ENCODE results near the gene TCF12. TPM values are rescaled to one million over a fixed set of nuclear protein-coding genes. Genes with fewer than 3 reads are reported as not detected.
A peak's percentile ranks its signal among the peaks of the same experiment; 100 is the strongest.

The TCF12 gene
- total RNA-seq, 1 donor from 2014 or later: 112 TPM

GRCh38 chr15:56893364-56893678, 25.1 kb upstream of the TCF12 start:
- H3K4me3 Mint-ChIP-seq (ENCODE audit: unreplicated experiment): no peak overlapping the region

GRCh38 chr15:56894601-56895000, 23.8 kb upstream of the TCF12 start:
- Histone ChIP-seq H3K4me3 (ENCODE audit: insufficient read depth, low read depth, low read length) (no peak overlapping the region), H3K27me3 (ENCODE audit: insufficient read depth, low read length) (no peaks in the 10 kb centered on the region), H3K4me2 (ENCODE audit: low read length) (no peak overlapping the region), H3K27ac (ENCODE audit: low read depth, low read length) (no peak overlapping the region), H2AFZ (ENCODE audit: low read depth, low read length) (no peak overlapping the region), H4K20me1 (ENCODE audit: insufficient read depth, low read length) (no peaks in the 10 kb centered on the region), H3K79me2 (ENCODE audit: insufficient read depth, low read length) (no peaks in the 10 kb centered on the region), H3K4me1 (ENCODE audit: insufficient read depth, low read length) (no peaks in the 10 kb centered on the region), H3K9me3 (ENCODE audit: insufficient read depth, low read depth, low read length) (no peaks in the 10 kb centered on the region), H3K9ac (ENCODE audit: low read length) (no peak overlapping the region), H3K36me3 (ENCODE audit: insufficient read depth, low read length) (no peaks in the 10 kb centered on the region)
- Mint-ChIP-seq H3K9me3 (ENCODE audit: unreplicated experiment) (no peaks in the 10 kb centered on the region), H3K4me1 (ENCODE audit: low read depth, unreplicated experiment) (no peaks in the 10 kb centered on the region), H3K36me3 (ENCODE audit: low read depth, unreplicated experiment) (no peaks in the 10 kb centered on the region), H3K4me3 (ENCODE audit: unreplicated experiment) (no peak overlapping the region), H3K27ac (ENCODE audit: unreplicated experiment) (no peak overlapping the region), H3K27me3 (ENCODE audit: low read depth, unreplicated experiment) (no peaks in the 10 kb centered on the region)
- TF ChIP-seq CTCF (IDR thresholded peaks at IDR 0.05; ENCODE audit: insufficient read depth, low read depth, low read length): no peak
- TF ChIP-seq EZH2 (IDR thresholded peaks at IDR 0.05; ENCODE audit: insufficient read depth, low read length): no peak
- FAIRE-seq: peak; percentile 34
- no peak for DNase-seq (ENCODE audit: low read depth)

More at GRCh38 chr15:56893364-56893678, 25.1 kb upstream of the TCF12 start:
- Mint-ChIP-seq H3K9me3 (ENCODE audit: unreplicated experiment) (no peaks in the 10 kb centered on the region), H3K4me1 (ENCODE audit: low read depth, unreplicated experiment) (no peaks in the 10 kb centered on the region), H3K27ac (ENCODE audit: unreplicated experiment) (no peak overlapping the region), H3K36me3 (ENCODE audit: low read depth, unreplicated experiment) (no peaks in the 10 kb centered on the region), H3K27me3 (ENCODE audit: low read depth, unreplicated experiment) (no peaks in the 10 kb centered on the region)
- no peak overlapping the region for H3K27ac ChIP-seq (ENCODE audit: low read depth, low read length)
- no peak for DNase-seq (ENCODE audit: low read depth)
- H4K20me1 ChIP-seq (ENCODE audit: insufficient read depth, low read length): no peaks in the 10 kb centered on the region
- FAIRE-seq: no peak
- H3K4me2 ChIP-seq (ENCODE audit: low read length): no peak overlapping the region
- TF ChIP-seq CTCF (IDR thresholded peaks at IDR 0.05; ENCODE audit: insufficient read depth, low read depth, low read length) (no peak), EZH2 (IDR thresholded peaks at IDR 0.05; ENCODE audit: insufficient read depth, low read length) (no peak)
- peaks cover 3% of the 10 kb centered on the region for H3K4me1 ChIP-seq (ENCODE audit: insufficient read depth, low read length)
- no peaks in the 10 kb centered on the region for H3K27me3 ChIP-seq (ENCODE audit: insufficient read depth, low read length)
- H3K4me3 ChIP-seq (ENCODE audit: insufficient read depth, low read depth, low read length): no peak overlapping the region
- no peaks in the 10 kb centered on the region for H3K36me3 ChIP-seq (ENCODE audit: insufficient read depth, low read length)
- no peaks in the 10 kb centered on the region for H3K9me3 ChIP-seq (ENCODE audit: insufficient read depth, low read depth, low read length)
- H3K9ac ChIP-seq (ENCODE audit: low read length): no peak overlapping the region
- H2AFZ ChIP-seq (ENCODE audit: low read depth, low read length): no peak overlapping the region
- no peaks in the 10 kb centered on the region for H3K79me2 ChIP-seq (ENCODE audit: insufficient read depth, low read length)

DNA sequence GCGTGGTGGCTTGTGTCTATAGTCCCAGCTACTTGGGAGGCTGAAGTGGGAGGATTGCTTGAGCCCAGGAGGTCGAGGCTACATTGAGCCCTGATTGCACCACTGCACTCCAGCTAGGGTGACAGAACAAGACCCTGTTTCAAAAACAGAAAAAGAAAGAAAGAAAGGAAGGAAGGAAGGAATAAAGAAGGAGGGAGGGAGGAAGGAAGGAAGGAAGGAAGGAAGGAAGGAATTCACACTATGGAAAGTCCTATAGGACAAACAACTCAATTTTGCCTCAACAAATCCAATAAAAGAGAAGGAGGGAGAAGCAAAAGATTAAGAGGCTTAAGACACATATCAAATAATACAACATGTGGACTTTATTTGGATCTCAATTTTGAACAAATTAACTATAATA, 16.5 kb upstream of the TCF12 start:
- Histone ChIP-seq H3K9me3 (ENCODE audit: insufficient read depth, low read depth, low read length) (no peaks in the 10 kb centered on the region), H4K20me1 (ENCODE audit: insufficient read depth, low read length) (no peaks in the 10 kb centered on the region), H3K36me3 (ENCODE audit: insufficient read depth, low read length) (no peaks in the 10 kb centered on the region), H3K4me2 (ENCODE audit: low read length) (no peak overlapping the region), H2AFZ (ENCODE audit: low read depth, low read length) (no peak overlapping the region), H3K79me2 (ENCODE audit: insufficient read depth, low read length) (no peaks in the 10 kb centered on the region), H3K27ac (ENCODE audit: low read depth, low read length) (no peak overlapping the region), H3K9ac (ENCODE audit: low read length) (no peak overlapping the region), H3K4me3 (ENCODE audit: insufficient read depth, low read depth, low read length) (no peak overlapping the region), H3K27me3 (ENCODE audit: insufficient read depth, low read length) (no peaks in the 10 kb centered on the region), H3K4me1 (ENCODE audit: insufficient read depth, low read length) (no peaks in the 10 kb centered on the region)
- H3K4me1 Mint-ChIP-seq (ENCODE audit: low read depth, unreplicated experiment): no peaks in the 10 kb centered on the region
- DNase-seq (ENCODE audit: low read depth): no peak
- H3K9me3 Mint-ChIP-seq (ENCODE audit: unreplicated experiment): peaks cover 5% of the 10 kb centered on the region
- H3K36me3 Mint-ChIP-seq (ENCODE audit: low read depth, unreplicated experiment): peaks cover 4% of the 10 kb centered on the region
- no peak for TF ChIP-seq CTCF (IDR thresholded peaks at IDR 0.05; ENCODE audit: insufficient read depth, low read depth, low read length)
- no peak for TF ChIP-seq EZH2 (IDR thresholded peaks at IDR 0.05; ENCODE audit: insufficient read depth, low read length)
- H3K27ac Mint-ChIP-seq (ENCODE audit: unreplicated experiment): no peak overlapping the region
- no peak for FAIRE-seq
- no peaks in the 10 kb centered on the region for H3K27me3 Mint-ChIP-seq (ENCODE audit: low read depth, unreplicated experiment)
- H3K4me3 Mint-ChIP-seq (ENCODE audit: unreplicated experiment): no peak overlapping the region
